ENCODE measurements around the gene SH3GL3. TPM values are rescaled to one million over a fixed set of nuclear protein-coding genes. Genes with fewer than 3 reads are reported as not detected.

The SH3GL3 gene
- total and polyA plus RNA-seq, 7 donors = 0.04 to 0.99 (median 0.63) TPM; not detected in 3

- Histone ChIP-seq H3K36me3 (no peaks in the 10 kb centered on the region), H3K4me1 (no peaks in the 10 kb centered on the region), H3K4me3 (no peak overlapping the region), H3K27me3 (no peaks in the 10 kb centered on the region), H3K27ac (no peak overlapping the region), H3K9me3 (no peaks in the 10 kb centered on the region)
- TF ChIP-seq CTCF (IDR thresholded peaks at IDR 0.05) = no peak
- no peak for TF ChIP-seq EP300 (IDR thresholded peaks at IDR 0.05)
- TF ChIP-seq POLR2A (IDR thresholded peaks at IDR 0.05) = no peak
- TF ChIP-seq POLR2AphosphoS5 (IDR thresholded peaks at IDR 0.05) = no peak
- no peak for DNase-seq
- intact Hi-C loops (cut with DNase I) = no loop called here
- WGBS, 2 donors = 86% methylated on average over 1 of the region's 1 CpG
Measured at GRCh38 chr15:83545804-83546511, 98.8 kb downstream of the SH3GL3 start.

GRCh38 chr15:83546512-83546888 lies 99.4 kb downstream of the SH3GL3 start:
- no peak for DNase-seq
- Histone ChIP-seq H3K4me3 (no peak overlapping the region), H3K27ac (no peak overlapping the region), H3K9me3 (no peaks in the 10 kb centered on the region), H3K4me1 (no peaks in the 10 kb centered on the region), H3K36me3 (no peaks in the 10 kb centered on the region), H3K27me3 (no peaks in the 10 kb centered on the region)
- TF ChIP-seq POLR2AphosphoS5 (IDR thresholded peaks at IDR 0.05) = no peak
- TF ChIP-seq CTCF (IDR thresholded peaks at IDR 0.05) = no peak
- TF ChIP-seq EP300 (IDR thresholded peaks at IDR 0.05) = no peak
- TF ChIP-seq POLR2A (IDR thresholded peaks at IDR 0.05) = no peak
- intact Hi-C loops (cut with DNase I) = no loop called here

- TF ChIP-seq POLR2A (IDR thresholded peaks at IDR 0.05) (no peak), POLR2AphosphoS5 (IDR thresholded peaks at IDR 0.05) (no peak), CTCF (IDR thresholded peaks at IDR 0.05) (no peak), EP300 (IDR thresholded peaks at IDR 0.05) (no peak)
- Histone ChIP-seq H3K4me3 (no peak overlapping the region), H3K27me3 (no peaks in the 10 kb centered on the region), H3K9me3 (no peaks in the 10 kb centered on the region), H3K27ac (no peak overlapping the region), H3K4me1 (no peaks in the 10 kb centered on the region), H3K36me3 (no peaks in the 10 kb centered on the region)
- intact Hi-C loops (cut with DNase I) = no loop called here
- WGBS, 2 donors = 76 to 86% methylated on average over 4 of the region's 4 CpGs
- DNase-seq = no peak
Measured at GRCh38 chr15:83547168-83547567, 100.0 kb downstream of the SH3GL3 start.

- no peak overlapping the region for H3K27ac ChIP-seq
- intact Hi-C loops (cut with DNase I) = no loop called here
- TF ChIP-seq CTCF (IDR thresholded peaks at IDR 0.05) = no peak
- TF ChIP-seq POLR2A (IDR thresholded peaks at IDR 0.05) = no peak
- no peak for TF ChIP-seq POLR2AphosphoS5 (IDR thresholded peaks at IDR 0.05)
- no peak for TF ChIP-seq EP300 (IDR thresholded peaks at IDR 0.05)
Measured at GRCh38 chr15:83549623-83550022, 102.5 kb downstream of the SH3GL3 start.

GRCh38 chr15:83554558-83554957 lies 107.4 kb downstream of the SH3GL3 start:
- intact Hi-C loops (cut with DNase I) = no loop called here
- Histone ChIP-seq H3K4me3 (no peak overlapping the region), H3K9me3 (no peaks in the 10 kb centered on the region), H3K27me3 (no peaks in the 10 kb centered on the region), H3K4me1 (no peaks in the 10 kb centered on the region), H3K27ac (no peak overlapping the region), H3K36me3 (no peaks in the 10 kb centered on the region)
- no peak for TF ChIP-seq POLR2A (IDR thresholded peaks at IDR 0.05)
- no peak for TF ChIP-seq CTCF (IDR thresholded peaks at IDR 0.05)
- no peak for TF ChIP-seq POLR2AphosphoS5 (IDR thresholded peaks at IDR 0.05)
- no peak for TF ChIP-seq EP300 (IDR thresholded peaks at IDR 0.05)
- 87 to 91% methylated on average over 5 of the region's 5 CpGs for WGBS, 2 donors
- no peak for DNase-seq

More at GRCh38 chr15:83549623-83550022, 102.5 kb downstream of the SH3GL3 start:
- WGBS, 2 donors = 54 to 78% methylated on average over 1 of the region's 1 CpG
- no peaks in the 10 kb centered on the region for H3K9me3 ChIP-seq
- H3K4me1 ChIP-seq = no peaks in the 10 kb centered on the region
- H3K36me3 ChIP-seq = no peaks in the 10 kb centered on the region
- H3K27me3 ChIP-seq = no peaks in the 10 kb centered on the region
- no peak for DNase-seq
- H3K4me3 ChIP-seq = no peak overlapping the region
